ENCODE data around the gene SNX7. TPM values are rescaled to one million over a fixed set of nuclear protein-coding genes. Genes with fewer than 3 reads are reported as not detected.

Gene SNX7
- total RNA-seq, 3 donors from 2014 or later, result 38.0 to 45.1 (median 43.5) TPM

- intact Hi-C loops (cut with DNase I, micrococcal nuclease), result no loop called here
- no peak overlapping the region for H3K4me3 ChIP-seq
- ATAC-seq (no peak), DNase-seq (no peak)
- no peaks in the 10 kb centered on the region for H3K9me3 ChIP-seq
- no peaks in the 10 kb centered on the region for H3K36me3 ChIP-seq (ENCODE audit: low read depth)
- no peaks in the 10 kb centered on the region for H3K4me1 ChIP-seq (ENCODE audit: low read depth)
- TF ChIP-seq CTCF (IDR thresholded peaks at IDR 0.05), result no peak
Observed at GRCh38 chr1:98653123-98653522, 8.4 kb upstream of the SNX7 start.

GRCh38 chr1:98659879-98660278 is 1.6 kb upstream of the SNX7 start:
- TF ChIP-seq CTCF (IDR thresholded peaks at IDR 0.05), result no peak
- intact Hi-C loops (cut with DNase I, micrococcal nuclease), result no loop called here
- ATAC-seq, result no peak

GRCh38 chr1:98660940-98661543 is 479 bp upstream of the SNX7 start:
- peak; percentile 4 for ATAC-seq
- Histone ChIP-seq H3K4me1 (ENCODE audit: low read depth) (peaks cover 10% of the 10 kb centered on the region), H3K4me3 (peak overlapping the region; percentile 44), H3K36me3 (ENCODE audit: low read depth) (no peaks in the 10 kb centered on the region), H3K9me3 (no peaks in the 10 kb centered on the region)
- DNase-seq, result peak in 1 of 3 donors; percentile 19
- intact Hi-C loops (cut with DNase I, micrococcal nuclease), result no loop called here
- no peak for TF ChIP-seq CTCF (IDR thresholded peaks at IDR 0.05)

More at GRCh38 chr1:98659879-98660278, 1.6 kb upstream of the SNX7 start:
- Histone ChIP-seq H3K4me3 (no peak overlapping the region), H3K36me3 (ENCODE audit: low read depth) (no peaks in the 10 kb centered on the region), H3K4me1 (ENCODE audit: low read depth) (peaks cover 10% of the 10 kb centered on the region), H3K9me3 (no peaks in the 10 kb centered on the region)
- no peak for DNase-seq

GRCh38 chr1:98662356-98662670 is 792 bp downstream of the SNX7 start:
- peak; percentile 22 for ATAC-seq
- no peak for TF ChIP-seq CTCF (IDR thresholded peaks at IDR 0.05)
- intact Hi-C loops (cut with DNase I, micrococcal nuclease), result no loop called here

GRCh38 chr1:98668733-98669132 is 7.2 kb downstream of the SNX7 start:
- ATAC-seq (no peak), DNase-seq (no peak)
- H3K4me1 ChIP-seq (ENCODE audit: low read depth), result peaks cover 5% of the 10 kb centered on the region
- no peaks in the 10 kb centered on the region for H3K9me3 ChIP-seq
- TF ChIP-seq CTCF (IDR thresholded peaks at IDR 0.05), result no peak
- H3K36me3 ChIP-seq (ENCODE audit: low read depth), result no peaks in the 10 kb centered on the region
- intact Hi-C loops (cut with DNase I, micrococcal nuclease), result no loop called here
- no peak overlapping the region for H3K4me3 ChIP-seq

More at GRCh38 chr1:98662356-98662670, 792 bp downstream of the SNX7 start:
- no peaks in the 10 kb centered on the region for H3K36me3 ChIP-seq (ENCODE audit: low read depth)
- peaks cover 10% of the 10 kb centered on the region for H3K4me1 ChIP-seq (ENCODE audit: low read depth)
- no peak for DNase-seq
- H3K9me3 ChIP-seq, result no peaks in the 10 kb centered on the region
- H3K4me3 ChIP-seq, result peak overlapping the region; percentile 44

Measured in mucosa of descending colon (tissue), 3 donors.